DOHH2 (cell line): ENCODE measurements around the gene CENPM.

Experiments used
- CTCF ChIP-seq: fragments of 200-600 bp; sonication (generic); IDR thresholded peaks from one replicate; pipeline ENCODE4 v1.5.1; 2014; ENCODE audit warnings: antibody characterized with exemption, mild to moderate bottlenecking, low read depth, low read length; ENCODE audit not compliant: poor library complexity, severe bottlenecking
- EZH2phosphoT487 ChIP-seq: fragments of 200-600 bp; sonication (generic); IDR thresholded peaks from 2 replicates; pipeline ENCODE4 v1.6.1; 2017; ENCODE audit warnings: borderline replicate concordance, mild to moderate bottlenecking, antibody characterized with exemption, low read length, moderate library complexity, mixed read lengths

- TF ChIP-seq CTCF: peak; percentile 86
- no peak for TF ChIP-seq EZH2phosphoT487
Observed at GRCh38 chr22:41925783-41926460, 21.0 kb downstream of the CENPM start.
